Progenitor cell of endocrine pancreas (in vitro differentiated cells): ENCODE measurements around the gene DLGAP1. TPM values are rescaled to one million over a fixed set of nuclear protein-coding genes. Genes with fewer than 3 reads are reported as not detected.

Source experiments
- DNase-seq: peaks from one replicate; pipeline ENCODE4 v3.0.0; 2021; ENCODE audit warnings: low spot score; ENCODE audit not compliant: unreplicated experiment
- H3K27ac Mint-ChIP-seq: 2 replicates; pipeline ENCODE4 v1.8.0; 2021; ENCODE audit warnings: mild to moderate bottlenecking, moderate library complexity, mixed read lengths
- H3K27me3 Mint-ChIP-seq: 2 replicates; pipeline ENCODE4 v1.8.0; 2021; ENCODE audit warnings: mixed read lengths
- H3K36me3 Mint-ChIP-seq: 2 replicates; pipeline ENCODE4 v1.8.0; 2022; ENCODE audit warnings: mixed read lengths; ENCODE audit not compliant: insufficient read depth
- H3K4me1 Mint-ChIP-seq: 2 replicates; pipeline ENCODE4 v1.8.0; 2021; ENCODE audit warnings: low read depth, mixed read lengths
- H3K4me3 Mint-ChIP-seq: 2 replicates; pipeline ENCODE4 v1.8.0; 2021; ENCODE audit warnings: low read depth, mild to moderate bottlenecking, moderate library complexity, mixed read lengths
- H3K9me3 Mint-ChIP-seq: 2 replicates; pipeline ENCODE4 v1.8.0; 2021; ENCODE audit warnings: low read depth, mixed read lengths
- total RNA-seq: library from RNA; stranded (reverse); gene quantifications from 2 replicates; pipeline ENCODE4 v1.2.1, GENCODE V29; 2021
- TF ChIP-seq, protein P1 (sequence below): fragments of 200-600 bp; sonication (generic); IDR thresholded peaks from one replicate; pipeline ENCODE4 v1.5.0; 2021; ENCODE audit warnings: antibody characterized with exemption, mild to moderate bottlenecking; ENCODE audit not compliant: unreplicated experiment

Gene DLGAP1
- total RNA-seq, 1 donor from 2014 or later: 16.7 TPM

DNA sequence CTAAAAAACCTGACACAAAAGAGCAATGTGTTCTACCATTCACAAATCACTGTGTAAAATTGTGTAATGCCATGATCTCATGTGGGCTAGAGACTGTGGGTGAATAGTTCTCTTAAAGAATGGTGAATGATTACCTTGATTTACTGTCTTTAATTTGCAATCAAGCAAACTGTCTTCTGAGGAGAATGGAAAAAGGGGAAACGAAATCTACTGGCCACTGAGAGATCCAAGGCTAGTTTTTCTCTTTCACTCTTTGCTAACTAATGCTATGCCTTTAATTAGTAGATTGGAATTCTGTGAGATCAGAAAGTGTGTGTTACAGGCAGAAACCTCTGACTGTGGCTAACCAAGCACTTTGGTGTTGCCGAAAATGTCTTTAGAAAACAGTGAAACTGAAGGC, 582.5 kb downstream of the DLGAP1 start:
- Mint-ChIP-seq H3K36me3 (no peaks in the 10 kb centered on the region), H3K4me3 (no peak overlapping the region)

DNA sequence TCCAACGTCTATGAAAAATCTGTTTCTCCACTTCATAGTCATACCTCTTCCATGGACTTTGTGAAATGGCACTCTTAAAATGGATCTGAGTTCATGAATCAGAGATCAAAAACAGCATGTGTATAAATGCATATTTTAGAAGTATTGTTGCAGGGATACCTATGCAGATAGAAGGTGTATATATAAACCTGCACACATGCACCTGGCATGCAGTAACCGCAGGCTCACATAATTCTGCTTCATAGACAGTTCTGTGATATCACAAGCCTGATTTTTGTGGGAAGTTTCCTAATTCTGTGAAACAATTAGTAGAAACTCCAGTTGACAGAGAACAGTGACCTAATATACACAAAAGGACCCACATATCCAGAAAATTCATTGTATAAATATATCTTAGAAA, 583.4 kb downstream of the DLGAP1 start:
- Mint-ChIP-seq H3K4me1 (peaks cover 15% of the 10 kb centered on the region), H3K9me3 (no peaks in the 10 kb centered on the region), H3K4me3 (no peak overlapping the region), H3K27me3 (peaks cover 7% of the 10 kb centered on the region), H3K36me3 (no peaks in the 10 kb centered on the region), H3K27ac (no peak overlapping the region)
- DNase-seq: no peak
- TF ChIP-seq, protein P1, sequence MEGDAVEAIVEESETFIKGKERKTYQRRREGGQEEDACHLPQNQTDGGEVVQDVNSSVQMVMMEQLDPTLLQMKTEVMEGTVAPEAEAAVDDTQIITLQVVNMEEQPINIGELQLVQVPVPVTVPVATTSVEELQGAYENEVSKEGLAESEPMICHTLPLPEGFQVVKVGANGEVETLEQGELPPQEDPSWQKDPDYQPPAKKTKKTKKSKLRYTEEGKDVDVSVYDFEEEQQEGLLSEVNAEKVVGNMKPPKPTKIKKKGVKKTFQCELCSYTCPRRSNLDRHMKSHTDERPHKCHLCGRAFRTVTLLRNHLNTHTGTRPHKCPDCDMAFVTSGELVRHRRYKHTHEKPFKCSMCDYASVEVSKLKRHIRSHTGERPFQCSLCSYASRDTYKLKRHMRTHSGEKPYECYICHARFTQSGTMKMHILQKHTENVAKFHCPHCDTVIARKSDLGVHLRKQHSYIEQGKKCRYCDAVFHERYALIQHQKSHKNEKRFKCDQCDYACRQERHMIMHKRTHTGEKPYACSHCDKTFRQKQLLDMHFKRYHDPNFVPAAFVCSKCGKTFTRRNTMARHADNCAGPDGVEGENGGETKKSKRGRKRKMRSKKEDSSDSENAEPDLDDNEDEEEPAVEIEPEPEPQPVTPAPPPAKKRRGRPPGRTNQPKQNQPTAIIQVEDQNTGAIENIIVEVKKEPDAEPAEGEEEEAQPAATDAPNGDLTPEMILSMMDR: no peak

More for the DNA sequence above, 582.5 kb downstream of the DLGAP1 start:
- DNase-seq: no peak
- no peak overlapping the region for H3K27ac Mint-ChIP-seq
- TF ChIP-seq, protein P1: no peak
- no peaks in the 10 kb centered on the region for H3K9me3 Mint-ChIP-seq
- H3K27me3 Mint-ChIP-seq: peaks cover 7% of the 10 kb centered on the region
- H3K4me1 Mint-ChIP-seq: peaks cover 12% of the 10 kb centered on the region

DNA sequence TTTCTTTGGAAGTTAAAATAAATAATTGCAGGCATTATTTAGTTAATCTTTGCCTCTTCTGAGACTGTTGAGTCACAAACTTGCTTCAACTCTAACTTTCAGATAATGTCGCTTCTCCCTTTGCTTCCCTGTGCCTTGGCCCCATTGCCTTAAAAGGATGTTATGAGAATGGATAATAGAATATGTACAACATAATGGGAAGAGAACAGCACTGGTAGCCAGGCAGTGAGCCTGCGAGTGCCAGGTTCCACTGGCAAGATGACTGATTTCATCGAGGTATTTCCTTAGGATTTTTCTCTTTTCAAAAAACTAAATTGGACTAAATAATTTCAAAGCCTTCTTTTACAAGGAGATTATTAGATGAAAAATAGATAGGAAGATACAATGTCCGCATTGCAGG, 584.2 kb downstream of the DLGAP1 start:
- H3K4me1 Mint-ChIP-seq: peaks cover 17% of the 10 kb centered on the region
- no peak for DNase-seq
- H3K4me3 Mint-ChIP-seq: no peak overlapping the region
- no peaks in the 10 kb centered on the region for H3K9me3 Mint-ChIP-seq
- no peak overlapping the region for H3K27ac Mint-ChIP-seq
- TF ChIP-seq, protein P1: no peak
- H3K36me3 Mint-ChIP-seq: no peaks in the 10 kb centered on the region
- peaks cover 7% of the 10 kb centered on the region for H3K27me3 Mint-ChIP-seq

DNA sequence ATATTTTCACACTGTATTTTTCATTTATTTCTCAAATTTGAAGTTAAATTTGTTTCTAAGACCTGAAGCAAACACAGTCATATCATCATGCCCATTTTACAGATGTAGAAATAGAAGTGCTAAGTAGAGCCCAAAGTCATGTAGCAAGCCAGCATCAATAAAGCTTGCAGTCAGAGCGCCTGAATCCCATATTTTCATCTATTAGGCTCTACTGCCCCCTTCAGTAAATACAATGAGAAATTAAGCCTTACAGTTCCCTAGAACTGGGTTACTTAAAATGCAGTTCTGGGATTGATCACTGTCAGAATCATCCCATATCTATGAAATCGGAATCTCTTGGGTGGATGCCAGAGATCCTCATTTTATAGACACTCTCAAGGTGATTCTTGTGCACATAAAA, 585.3 kb downstream of the DLGAP1 start:
- no peak overlapping the region for H3K4me3 Mint-ChIP-seq
- no peak overlapping the region for H3K27ac Mint-ChIP-seq
- H3K27me3 Mint-ChIP-seq: peaks cover 7% of the 10 kb centered on the region
- no peaks in the 10 kb centered on the region for H3K9me3 Mint-ChIP-seq
- peaks cover 17% of the 10 kb centered on the region for H3K4me1 Mint-ChIP-seq
- H3K36me3 Mint-ChIP-seq: no peaks in the 10 kb centered on the region
- DNase-seq: no peak
- TF ChIP-seq, protein P1: peak; percentile 61

DNA sequence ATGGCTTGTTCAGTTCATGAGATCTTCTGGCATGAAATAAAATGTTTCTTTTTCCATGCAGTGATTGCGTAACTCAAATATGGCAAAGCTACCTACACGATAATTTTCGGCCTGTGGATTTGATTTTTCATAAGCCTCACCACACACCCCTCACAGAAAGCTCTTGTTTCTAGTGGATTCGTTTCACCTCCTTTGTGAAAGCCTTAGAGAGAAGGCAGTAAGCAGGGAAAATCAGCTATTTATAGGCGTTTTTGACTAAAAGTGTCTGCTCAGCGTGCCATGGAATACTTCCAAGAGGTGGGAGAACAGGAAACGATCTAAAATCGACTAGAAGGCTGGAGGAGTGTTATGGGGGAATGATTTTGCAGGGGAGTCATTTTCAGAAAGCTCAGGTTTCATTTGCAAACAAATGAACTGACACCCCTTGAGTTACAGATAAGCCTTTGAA, 587.2 kb downstream of the DLGAP1 start:
- H3K9me3 Mint-ChIP-seq: no peaks in the 10 kb centered on the region
- TF ChIP-seq, protein P1: no peak
- DNase-seq: no peak
- H3K27ac Mint-ChIP-seq: no peak overlapping the region
- peaks cover 17% of the 10 kb centered on the region for H3K4me1 Mint-ChIP-seq
- H3K4me3 Mint-ChIP-seq: no peak overlapping the region
- H3K27me3 Mint-ChIP-seq: no peaks in the 10 kb centered on the region
- no peaks in the 10 kb centered on the region for H3K36me3 Mint-ChIP-seq
